Caco-2 (cell line): ENCODE data around the gene RALGPS2. TPM values are rescaled to one million over a fixed set of nuclear protein-coding genes. Genes with fewer than 3 reads are reported as not detected.

Experiments used
- BruUV-seq: library from RNA; stranded (reverse); fragments of 400-500 nt; replicated peaks from 2 replicates; lab custom pipeline; 2021; lab: Mats Ljungman, UMichigan
- CTCF ChIA-PET: fragments of 300-600 bp; sonication (Branson Sonifier 250); formaldehyde crosslinking; loops from one replicate; lab custom pipeline; 2022; ENCODE audit warnings: antibody characterized with exemption; lab: Charles Lee
- POLR2A ChIA-PET: fragments of 300-600 bp; sonication (Branson Sonifier 250); formaldehyde crosslinking; loops from one replicate; lab custom pipeline; 2022; ENCODE audit warnings: antibody characterized with exemption; lab: Charles Lee
- DNase-seq, 2 experiments: peaks; one replicate each; pipeline versions ENCODE4 v3.0.0 to v3.0.0-alpha.2; 2020 to 2022
- H3K27me3 ChIP-seq: replicated peaks from 2 replicates; pipeline ENCODE4 v1.6.0; 2011; ENCODE audit warnings: low read length; ENCODE audit not compliant: control insufficient read depth, insufficient read depth
- H3K36me3 ChIP-seq: 2 replicates; pipeline ENCODE4 v1.5.1; 2011; ENCODE audit warnings: low read length; ENCODE audit not compliant: control insufficient read depth, insufficient read depth
- H3K4me1 ChIP-seq: fragments of 250-450 bp; sonication (Bioruptor Pico); 2 replicates; pipeline ENCODE4 v1.5.1; 2020; ENCODE audit warnings: mild to moderate bottlenecking
- H3K4me3 ChIP-seq: 2 replicates; pipeline ENCODE4 v1.5.1; 2011; ENCODE audit warnings: low read depth, mild to moderate bottlenecking, control low read depth, low read length
- H3K9me3 ChIP-seq: fragments of 250-450 bp; sonication (Bioruptor Pico); 2 replicates; pipeline ENCODE4 v1.5.1; 2020; ENCODE audit warnings: mild to moderate bottlenecking, moderate library complexity
- H3K27ac Mint-ChIP-seq: one replicate; pipeline ENCODE4 v1.8.0; 2022; ENCODE audit warnings: mixed read lengths; ENCODE audit not compliant: unreplicated experiment
- H3K27me3 Mint-ChIP-seq: one replicate; pipeline ENCODE4 v1.8.0; 2022; ENCODE audit warnings: mixed read lengths; ENCODE audit not compliant: insufficient read depth, unreplicated experiment
- H3K36me3 Mint-ChIP-seq: one replicate; pipeline ENCODE4 v1.8.0; 2022; ENCODE audit warnings: mild to moderate bottlenecking, mixed read lengths; ENCODE audit not compliant: insufficient read depth, unreplicated experiment
- H3K4me1 Mint-ChIP-seq: one replicate; pipeline ENCODE4 v1.8.0; 2022; ENCODE audit warnings: low read depth, mixed read lengths; ENCODE audit not compliant: unreplicated experiment
- H3K4me3 Mint-ChIP-seq: one replicate; pipeline ENCODE4 v1.8.0; 2022; ENCODE audit warnings: mild to moderate bottlenecking, moderate library complexity, mixed read lengths; ENCODE audit not compliant: unreplicated experiment
- H3K9me3 Mint-ChIP-seq: one replicate; pipeline ENCODE4 v1.8.0; 2022; ENCODE audit warnings: mixed read lengths; ENCODE audit not compliant: unreplicated experiment
- intact Hi-C: fragments of 100-400 bp; cut with micrococcal nuclease; formaldehyde crosslinking; loops from one replicate; pipeline ENCODE4 v1.10.0; 2022; ENCODE audit not compliant: unreplicated experiment
- total RNA-seq: library from RNA; stranded (reverse); gene quantifications from 2 replicates; pipeline ENCODE4 v1.2.3, GENCODE V29; 2022
- TF ChIP-seq, protein P1 (sequence below), 2 experiments: fragments of 200-600 bp in 1 of 2; IDR thresholded peaks; 1 replicate in 1 of 2; 2 replicates in 1 of 2; pipeline versions ENCODE4 v1.5.1 to v1.8.0; 2011 to 2022; ENCODE audit warnings: antibody characterized with exemption in 1 of 2, control low read depth in 1 of 2, inconsistent platforms in 1 of 2, low read depth in 1 of 2, low read length in 1 of 2, mild to moderate bottlenecking in 1 of 2, moderate library complexity in 1 of 2; ENCODE audit not compliant: insufficient read depth in 1 of 2, severe bottlenecking in 1 of 2, unreplicated experiment in 1 of 2

RALGPS2 gene
- total RNA-seq, 1 experiment from 2014 or later: 26.1 TPM

DNA sequence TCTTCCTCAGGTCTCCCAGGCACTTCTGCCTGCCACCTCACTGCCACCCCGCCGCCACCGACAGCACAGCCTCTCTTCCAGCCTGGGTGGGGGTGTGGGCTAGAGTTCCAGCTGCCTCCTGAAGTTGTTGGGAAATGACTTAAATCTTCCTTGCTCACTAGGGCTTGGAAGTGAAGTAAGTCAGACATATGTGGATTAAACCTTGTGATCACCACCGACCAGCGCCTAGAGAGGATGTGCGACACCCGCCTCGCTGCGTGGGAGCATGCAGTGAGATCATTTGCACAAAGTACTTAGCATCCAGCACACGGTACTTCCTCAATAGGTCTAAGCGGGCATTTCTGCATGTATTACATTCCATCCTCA is 229.3 kb downstream of the RALGPS2 start:
- BruUV-seq: no TSS peak
- Mint-ChIP-seq H3K36me3 (no peaks in the 10 kb centered on the region), H3K27ac (no peak overlapping the region), H3K4me1 (no peaks in the 10 kb centered on the region), H3K27me3 (no peaks in the 10 kb centered on the region), H3K4me3 (no peak overlapping the region), H3K9me3 (no peaks in the 10 kb centered on the region)
- H3K9me3 ChIP-seq: no peaks in the 10 kb centered on the region
- CTCF ChIA-PET: no interaction called here
- H3K27me3 ChIP-seq: no peaks in the 10 kb centered on the region
- no peaks in the 10 kb centered on the region for H3K36me3 ChIP-seq
- intact Hi-C loops: no loop called here
- POLR2A ChIA-PET: no interaction called here
- H3K4me3 ChIP-seq: no peak overlapping the region
- no peaks in the 10 kb centered on the region for H3K4me1 ChIP-seq
- TF ChIP-seq, protein P1, sequence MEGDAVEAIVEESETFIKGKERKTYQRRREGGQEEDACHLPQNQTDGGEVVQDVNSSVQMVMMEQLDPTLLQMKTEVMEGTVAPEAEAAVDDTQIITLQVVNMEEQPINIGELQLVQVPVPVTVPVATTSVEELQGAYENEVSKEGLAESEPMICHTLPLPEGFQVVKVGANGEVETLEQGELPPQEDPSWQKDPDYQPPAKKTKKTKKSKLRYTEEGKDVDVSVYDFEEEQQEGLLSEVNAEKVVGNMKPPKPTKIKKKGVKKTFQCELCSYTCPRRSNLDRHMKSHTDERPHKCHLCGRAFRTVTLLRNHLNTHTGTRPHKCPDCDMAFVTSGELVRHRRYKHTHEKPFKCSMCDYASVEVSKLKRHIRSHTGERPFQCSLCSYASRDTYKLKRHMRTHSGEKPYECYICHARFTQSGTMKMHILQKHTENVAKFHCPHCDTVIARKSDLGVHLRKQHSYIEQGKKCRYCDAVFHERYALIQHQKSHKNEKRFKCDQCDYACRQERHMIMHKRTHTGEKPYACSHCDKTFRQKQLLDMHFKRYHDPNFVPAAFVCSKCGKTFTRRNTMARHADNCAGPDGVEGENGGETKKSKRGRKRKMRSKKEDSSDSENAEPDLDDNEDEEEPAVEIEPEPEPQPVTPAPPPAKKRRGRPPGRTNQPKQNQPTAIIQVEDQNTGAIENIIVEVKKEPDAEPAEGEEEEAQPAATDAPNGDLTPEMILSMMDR (IDR thresholded peaks at IDR 0.05; ENCODE audit: insufficient read depth in 1 of 2, low read depth in 1 of 2, low read length in 1 of 2, severe bottlenecking in 1 of 2, unreplicated experiment in 1 of 2): no peak
- DNase-seq: no peak

DNA sequence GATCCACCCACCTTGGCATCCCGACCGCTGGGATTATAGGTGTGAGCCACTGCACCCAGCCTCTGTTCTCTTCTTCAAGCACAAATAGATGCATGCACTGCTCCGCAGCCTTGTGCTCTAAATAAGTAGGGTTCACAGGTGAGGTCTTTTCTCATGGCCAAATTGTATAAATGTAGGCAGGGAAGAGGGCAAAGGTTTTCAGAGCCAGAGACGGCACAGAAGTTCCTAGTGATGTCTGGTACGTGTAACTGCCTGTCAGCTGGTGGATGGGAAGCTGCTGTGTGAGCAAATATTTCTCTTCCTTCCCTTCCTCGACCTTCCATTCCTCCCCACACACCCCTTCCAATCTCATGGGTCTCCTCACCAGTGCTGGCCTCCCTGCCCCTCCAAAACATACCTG is 229.9 kb downstream of the RALGPS2 start:
- no peaks in the 10 kb centered on the region for H3K9me3 Mint-ChIP-seq
- no TSS peak for BruUV-seq
- H3K36me3 ChIP-seq: no peaks in the 10 kb centered on the region
- TF ChIP-seq, protein P1 (IDR thresholded peaks at IDR 0.05; ENCODE audit: insufficient read depth in 1 of 2, low read depth in 1 of 2, low read length in 1 of 2, severe bottlenecking in 1 of 2, unreplicated experiment in 1 of 2): no peak
- intact Hi-C loops: no loop called here
- CTCF ChIA-PET: no interaction called here
- DNase-seq: no peak
- H3K27me3 ChIP-seq: no peaks in the 10 kb centered on the region
- no peaks in the 10 kb centered on the region for H3K27me3 Mint-ChIP-seq
- no peak overlapping the region for H3K4me3 ChIP-seq
- H3K27ac Mint-ChIP-seq: no peak overlapping the region
- no peaks in the 10 kb centered on the region for H3K9me3 ChIP-seq
- no peaks in the 10 kb centered on the region for H3K4me1 ChIP-seq
- no peaks in the 10 kb centered on the region for H3K4me1 Mint-ChIP-seq
- H3K4me3 Mint-ChIP-seq: no peak overlapping the region
- POLR2A ChIA-PET: no interaction called here
- H3K36me3 Mint-ChIP-seq: no peaks in the 10 kb centered on the region

DNA sequence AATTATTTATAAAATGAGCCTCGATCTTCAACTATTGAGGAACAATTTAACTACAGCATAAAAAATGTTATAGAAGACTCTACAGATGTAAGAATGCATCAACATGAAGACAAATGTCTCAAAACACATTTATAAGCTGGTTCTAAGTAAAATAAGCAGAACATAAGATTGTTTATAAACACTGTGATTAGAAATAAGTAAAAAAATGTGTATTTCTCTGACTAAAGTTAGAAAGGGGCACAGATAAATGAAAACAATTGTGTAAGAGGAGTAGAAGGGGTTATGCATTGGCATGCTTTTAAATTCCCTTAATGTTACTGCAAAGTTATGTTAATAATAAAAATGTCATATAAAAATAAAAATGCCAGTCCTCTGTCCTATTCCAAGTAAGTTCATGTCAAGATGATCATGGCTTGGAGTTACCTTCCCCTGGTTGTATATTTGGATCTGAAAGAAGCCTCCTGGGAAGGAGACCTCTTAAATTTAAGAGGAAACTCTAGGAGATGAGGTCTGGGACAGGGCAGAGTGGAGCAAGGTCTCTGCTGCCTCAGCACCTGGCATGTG is 230.4 kb downstream of the RALGPS2 start:
- BruUV-seq: no TSS peak
- intact Hi-C loops: no loop called here

More for the DNA sequence above, 230.4 kb downstream of the RALGPS2 start:
- H3K4me1 ChIP-seq: no peaks in the 10 kb centered on the region
- no peak overlapping the region for H3K4me3 ChIP-seq
- DNase-seq: no peak
- TF ChIP-seq, protein P1 (IDR thresholded peaks at IDR 0.05; ENCODE audit: insufficient read depth in 1 of 2, low read depth in 1 of 2, low read length in 1 of 2, severe bottlenecking in 1 of 2, unreplicated experiment in 1 of 2): no peak
- ChIA-PET CTCF (no interaction called here), POLR2A (no interaction called here)
- no peaks in the 10 kb centered on the region for H3K4me1 Mint-ChIP-seq
- no peaks in the 10 kb centered on the region for H3K27me3 ChIP-seq
- H3K4me3 Mint-ChIP-seq: no peak overlapping the region
- no peaks in the 10 kb centered on the region for H3K36me3 ChIP-seq
- no peaks in the 10 kb centered on the region for H3K36me3 Mint-ChIP-seq
- no peak overlapping the region for H3K27ac Mint-ChIP-seq
- no peaks in the 10 kb centered on the region for H3K9me3 ChIP-seq
- no peaks in the 10 kb centered on the region for H3K27me3 Mint-ChIP-seq
- H3K9me3 Mint-ChIP-seq: no peaks in the 10 kb centered on the region
